ENCODE results near the gene TMEM171. TPM values are rescaled to one million over a fixed set of nuclear protein-coding genes. Genes with fewer than 3 reads are reported as not detected.

Gene TMEM171
- total and polyA plus RNA-seq, 2 donors from 2014 or later = 15.4 to 17.7 TPM

GRCh38 chr5:73112359-73112758 lies 8.0 kb upstream of the TMEM171 start:
- H3K36me3 ChIP-seq (ENCODE audit: control insufficient read depth in 2 of 3, insufficient read depth in 3 of 3, low read length in 3 of 3) = no peaks in the 10 kb centered on the region
- no peak overlapping the region for H3K4me3 ChIP-seq (ENCODE audit: low read length in 3 of 3)
- peaks cover 0 to 4% (median 0%) of the 10 kb centered on the region in 3 donors for H3K9me3 ChIP-seq (ENCODE audit: control insufficient read depth in 2 of 3, insufficient read depth in 1 of 3, low read length in 3 of 3)
- H3K27ac ChIP-seq (ENCODE audit: low read depth in 2 of 2, low read length in 2 of 2) = no peak overlapping the region
- TF ChIP-seq CTCF (IDR thresholded peaks at IDR 0.05; ENCODE audit: borderline replicate concordance, extremely low read depth, insufficient read depth) = no peak
- H3K27me3 ChIP-seq (ENCODE audit: control insufficient read depth, insufficient read depth, low read length) = no peaks in the 10 kb centered on the region
- H3K9ac ChIP-seq (ENCODE audit: low read length in 3 of 3) = no peak overlapping the region
- intact Hi-C loops (cut with DNase I) = no loop called here
- FAIRE-seq (no peak), DNase-seq (no peak)
- H3K4me1 ChIP-seq (ENCODE audit: control insufficient read depth in 2 of 3, insufficient read depth in 2 of 3, low read depth in 1 of 3, low read length in 3 of 3) = no peaks in the 10 kb centered on the region

- Histone ChIP-seq H3K27me3 (ENCODE audit: control insufficient read depth, insufficient read depth, low read length) (no peaks in the 10 kb centered on the region), H3K9me3 (ENCODE audit: control insufficient read depth in 2 of 3, insufficient read depth in 1 of 3, low read length in 3 of 3) (peaks cover 0 to 4% (median 0%) of the 10 kb centered on the region in 3 donors), H3K9ac (ENCODE audit: low read length in 3 of 3) (no peak overlapping the region), H3K27ac (ENCODE audit: low read depth in 2 of 2, low read length in 2 of 2) (no peak overlapping the region), H3K4me3 (ENCODE audit: low read length in 3 of 3) (no peak overlapping the region), H3K4me1 (ENCODE audit: control insufficient read depth in 2 of 3, insufficient read depth in 2 of 3, low read depth in 1 of 3, low read length in 3 of 3) (peaks cover 0 to 2% (median 0%) of the 10 kb centered on the region in 3 donors), H3K36me3 (ENCODE audit: control insufficient read depth in 2 of 3, insufficient read depth in 3 of 3, low read length in 3 of 3) (no peaks in the 10 kb centered on the region)
- intact Hi-C loops (cut with DNase I) = no loop called here
- FAIRE-seq = no peak
- DNase-seq = no peak
- no peak for TF ChIP-seq CTCF (IDR thresholded peaks at IDR 0.05; ENCODE audit: borderline replicate concordance, extremely low read depth, insufficient read depth)
Observed at GRCh38 chr5:73114044-73114688, 6.2 kb upstream of the TMEM171 start.

GRCh38 chr5:73115399-73116051 lies 4.8 kb upstream of the TMEM171 start:
- no peaks in the 10 kb centered on the region for H3K36me3 ChIP-seq (ENCODE audit: control insufficient read depth in 2 of 3, insufficient read depth in 3 of 3, low read length in 3 of 3)
- H3K9me3 ChIP-seq (ENCODE audit: control insufficient read depth in 2 of 3, insufficient read depth in 1 of 3, low read length in 3 of 3) = peaks cover 0 to 4% (median 0%) of the 10 kb centered on the region in 3 donors
- TF ChIP-seq CTCF (IDR thresholded peaks at IDR 0.05; ENCODE audit: borderline replicate concordance, extremely low read depth, insufficient read depth) = no peak
- H3K27ac ChIP-seq (ENCODE audit: low read depth in 2 of 2, low read length in 2 of 2) = no peak overlapping the region
- no peak for FAIRE-seq
- no peaks in the 10 kb centered on the region for H3K27me3 ChIP-seq (ENCODE audit: control insufficient read depth, insufficient read depth, low read length)
- DNase-seq = no peak
- intact Hi-C loops (cut with DNase I) = no loop called here
- no peak overlapping the region for H3K9ac ChIP-seq (ENCODE audit: low read length in 3 of 3)
- no peak overlapping the region for H3K4me3 ChIP-seq (ENCODE audit: low read length in 3 of 3)
- peaks cover 0 to 2% (median 0%) of the 10 kb centered on the region in 3 donors for H3K4me1 ChIP-seq (ENCODE audit: control insufficient read depth in 2 of 3, insufficient read depth in 2 of 3, low read depth in 1 of 3, low read length in 3 of 3)

All from kidney (tissue), 14 donors.